GM18867 (cell line): ENCODE results near the gene BRF1.
"Not testable (repeated sequence)": the region's sequence is repeated elsewhere in the genome, so short reads cannot be mapped to it uniquely, and the experiment has no call there.

Source experiments
- ATAC-seq: cut with Tn5 transposase; IDR thresholded peaks from one replicate; pipeline ENCODE4 v1.9.1; 2021; ENCODE audit warnings: mild to moderate bottlenecking, moderate library complexity; ENCODE audit not compliant: unreplicated experiment

BRF1 gene

DNA sequence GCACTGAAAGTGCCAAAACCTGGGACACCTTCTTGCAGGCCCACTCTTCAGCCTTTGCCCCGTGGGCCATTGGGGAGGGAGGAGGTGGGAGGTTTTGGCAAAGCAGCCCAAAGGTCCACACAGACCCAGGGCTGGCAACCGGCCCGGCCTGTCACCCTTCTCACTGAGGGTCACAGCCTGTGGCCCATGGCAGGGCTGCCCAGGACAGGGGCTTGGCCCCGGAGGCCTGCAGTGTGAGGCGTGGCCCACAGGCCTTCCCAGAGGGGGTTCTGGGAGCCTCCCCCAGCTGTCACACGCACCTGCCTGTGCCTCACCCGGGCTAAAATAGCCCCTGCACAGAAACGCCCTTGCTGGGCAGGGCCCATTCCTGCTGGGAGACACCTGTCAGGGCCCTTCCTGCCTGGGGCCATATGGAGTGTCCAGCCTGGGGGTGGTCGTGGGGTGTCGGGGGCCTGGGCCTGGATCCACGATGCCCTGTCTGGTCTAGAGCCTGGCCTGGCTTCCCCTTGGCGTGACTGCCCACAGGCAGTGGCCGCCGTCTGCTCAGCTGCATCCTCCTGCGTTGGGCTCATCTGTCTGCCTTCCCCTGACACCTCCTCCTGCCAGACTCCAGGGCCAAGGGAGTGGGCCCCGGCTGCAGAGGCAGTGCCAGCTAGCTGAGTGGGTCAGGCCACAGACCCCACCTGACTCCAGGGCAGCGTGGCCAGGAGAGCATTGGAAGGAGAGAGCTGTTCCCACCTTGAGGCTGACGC, 33.0 kb upstream of the BRF1 start:
- ATAC-seq = no peak

DNA sequence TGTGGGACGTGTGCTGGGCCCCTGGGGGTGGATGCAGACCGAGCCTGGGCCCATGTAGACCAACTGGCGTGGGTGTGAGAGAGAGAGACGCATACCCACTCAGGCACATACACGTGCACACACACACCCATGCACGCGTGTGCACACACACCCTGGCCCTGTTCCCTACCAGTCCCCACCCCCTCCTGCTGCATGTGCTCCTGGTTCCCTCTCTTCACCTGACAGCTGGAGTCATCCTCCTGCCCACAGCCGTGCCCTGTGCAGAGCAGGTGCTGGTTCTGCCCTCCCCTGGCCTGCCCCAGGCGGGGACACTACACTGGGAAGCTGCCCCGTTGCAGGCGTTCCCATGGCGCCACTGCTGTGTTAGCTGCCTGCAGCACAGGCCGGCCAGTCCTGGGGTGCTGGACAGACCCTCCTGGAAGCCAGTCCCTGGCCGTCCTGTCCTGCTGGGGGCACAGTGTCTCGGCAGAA, 32.3 kb upstream of the BRF1 start:
- no peak for ATAC-seq

DNA sequence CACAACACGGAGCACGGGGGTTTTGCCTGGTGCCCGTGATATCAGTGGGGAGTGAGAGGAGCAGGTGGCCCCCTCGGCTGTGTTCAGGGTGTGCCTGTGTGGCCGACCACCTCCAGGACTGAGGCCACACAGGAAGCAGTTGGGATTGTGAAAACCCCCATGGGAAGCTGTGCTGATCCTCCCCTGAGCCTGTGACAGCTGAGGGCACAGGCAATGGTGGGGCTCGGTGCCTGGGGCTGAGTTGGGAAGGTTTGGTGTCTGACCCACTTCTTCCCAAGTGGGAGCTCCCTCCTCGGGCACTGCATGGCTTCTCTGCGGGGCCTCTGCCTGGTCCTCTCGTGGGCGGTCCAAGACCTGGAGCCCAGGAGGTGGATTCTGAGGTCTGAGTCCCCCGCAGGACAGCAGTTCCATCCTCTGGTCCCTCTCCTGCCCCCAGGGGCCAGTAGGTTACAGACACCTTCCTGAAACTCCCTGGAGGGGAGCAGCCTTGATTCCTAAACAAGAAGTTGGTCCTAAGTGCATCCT, 31.6 kb upstream of the BRF1 start:
- no peak for ATAC-seq

DNA sequence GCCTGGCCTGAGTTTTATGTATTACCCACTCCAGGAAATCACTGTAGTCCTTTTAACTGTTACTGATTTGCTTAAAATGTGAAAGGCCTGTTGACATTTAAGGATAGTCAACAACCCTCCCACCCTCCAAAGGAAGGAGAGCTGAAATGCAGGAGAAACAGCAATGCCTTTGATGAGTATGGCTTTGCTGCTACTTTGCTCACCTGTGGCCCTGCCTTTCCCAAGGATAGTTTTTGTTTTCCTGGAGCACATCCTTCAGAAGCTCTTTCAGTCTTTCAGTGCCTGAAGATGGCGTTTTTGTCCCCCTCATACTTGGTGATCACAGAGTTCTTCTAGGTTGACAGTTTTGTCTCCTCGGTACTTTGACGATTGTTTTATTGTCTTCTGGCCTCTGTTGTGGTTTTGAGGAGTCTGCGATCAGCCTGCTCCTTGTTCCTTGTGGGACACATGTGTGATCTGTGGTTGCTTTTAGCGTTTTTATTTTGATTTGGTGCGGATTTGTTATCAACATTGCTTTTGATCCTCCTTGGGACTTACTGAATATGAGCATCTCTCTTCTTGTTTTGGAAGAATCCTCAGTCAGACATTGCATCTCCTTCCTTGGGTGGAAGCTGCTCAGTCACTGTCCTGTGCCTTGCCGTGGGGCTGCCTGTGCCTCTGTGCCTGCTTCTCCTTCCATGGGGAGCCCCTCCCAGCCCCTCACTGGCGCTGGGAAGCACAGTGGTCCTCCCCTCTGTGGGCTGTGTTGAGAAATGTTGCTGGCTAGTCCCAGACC, 31.0 kb upstream of the BRF1 start:
- no peak for ATAC-seq

DNA sequence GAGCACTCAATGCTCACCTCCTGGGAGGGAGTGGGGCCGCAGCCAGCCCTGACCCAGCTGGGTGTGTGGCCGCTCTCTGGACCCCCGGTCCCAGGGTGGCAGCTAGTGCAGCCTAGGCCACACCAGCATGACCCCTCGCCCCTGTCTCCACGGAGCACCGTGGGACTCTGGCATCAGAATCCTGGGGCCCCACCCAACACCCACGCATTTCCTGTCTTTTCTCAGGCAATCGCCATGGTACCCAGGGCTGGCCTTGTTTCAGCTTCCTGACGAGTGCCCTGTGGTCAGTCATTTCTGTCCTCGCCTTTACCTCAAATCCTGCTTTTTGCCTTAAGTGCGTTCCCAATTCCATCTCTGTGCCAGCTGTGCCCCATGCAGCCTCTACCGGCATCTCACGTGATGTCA, 29.7 kb upstream of the BRF1 start:
- ATAC-seq = no peak

DNA sequence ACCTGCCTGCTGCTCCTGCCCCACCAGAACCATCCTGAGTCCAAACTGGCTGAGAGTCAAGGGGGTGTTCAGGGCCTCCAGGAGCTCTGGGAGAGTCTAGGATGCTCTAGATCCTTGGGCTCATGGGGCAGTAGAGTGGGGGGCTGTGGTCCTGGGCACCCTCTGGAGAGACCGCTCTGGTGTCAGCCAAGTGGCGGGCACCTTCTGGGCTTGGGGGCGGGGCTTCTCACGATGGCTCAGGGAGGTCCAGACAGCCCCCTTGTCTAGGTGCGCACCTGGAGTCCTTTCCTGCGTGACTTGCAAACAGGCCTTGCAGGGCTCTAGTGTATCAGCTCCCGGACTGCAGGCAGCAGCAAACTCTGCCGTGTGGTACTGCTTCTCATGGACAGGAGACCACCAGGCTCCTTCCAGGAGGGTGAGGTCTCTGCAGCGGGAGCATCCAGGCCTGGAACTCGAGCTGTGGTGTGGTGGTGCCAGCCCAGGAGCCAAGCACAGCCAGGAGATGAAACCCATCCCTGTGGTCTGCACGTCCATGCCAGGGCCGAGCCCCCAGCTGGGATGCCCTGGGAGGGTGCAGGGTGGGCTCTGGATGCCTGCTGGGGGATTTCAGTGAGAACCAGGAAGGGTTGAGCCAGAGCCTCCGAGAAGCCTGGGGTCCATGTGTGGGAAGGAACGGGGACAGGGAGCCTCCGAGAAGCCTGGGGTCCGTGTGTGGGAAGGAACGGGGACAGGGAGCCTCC, 28.8 kb upstream of the BRF1 start:
- ATAC-seq = no peak

DNA sequence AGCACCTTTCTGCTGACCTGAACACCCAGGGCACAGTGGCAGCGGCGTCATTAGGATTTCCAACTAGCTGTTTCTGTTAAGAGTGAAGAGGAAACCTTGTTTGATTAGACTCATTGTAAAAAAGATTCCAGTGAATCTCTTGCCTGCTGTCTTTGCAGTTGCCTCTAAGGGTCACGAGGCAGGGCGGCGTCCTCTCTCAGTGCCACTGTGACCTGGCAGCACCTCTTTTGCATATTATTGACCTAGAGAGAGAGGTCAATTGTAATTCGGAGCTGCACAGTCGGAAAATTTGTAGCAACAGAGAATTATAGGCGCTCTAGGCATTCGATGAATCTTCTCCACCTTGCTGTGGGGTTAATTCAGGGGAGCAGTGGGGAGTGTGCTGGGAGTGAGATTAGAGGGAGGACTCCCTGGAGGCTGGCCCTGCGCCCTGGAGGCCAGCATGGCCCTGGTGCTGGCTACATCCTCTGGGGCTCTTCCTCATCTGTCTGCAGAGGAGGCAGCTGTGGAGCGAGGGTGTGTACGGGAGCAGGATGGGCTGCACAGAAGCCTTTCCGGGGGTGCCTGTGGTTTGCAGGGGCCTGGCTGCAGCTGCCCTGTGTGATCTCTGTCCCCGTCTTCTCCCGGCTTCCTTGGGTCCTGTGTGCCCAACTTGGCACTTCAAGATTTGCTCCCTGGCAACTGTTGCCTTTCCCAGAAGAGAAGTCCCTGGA, 28.0 kb upstream of the BRF1 start:
- no peak for ATAC-seq

DNA sequence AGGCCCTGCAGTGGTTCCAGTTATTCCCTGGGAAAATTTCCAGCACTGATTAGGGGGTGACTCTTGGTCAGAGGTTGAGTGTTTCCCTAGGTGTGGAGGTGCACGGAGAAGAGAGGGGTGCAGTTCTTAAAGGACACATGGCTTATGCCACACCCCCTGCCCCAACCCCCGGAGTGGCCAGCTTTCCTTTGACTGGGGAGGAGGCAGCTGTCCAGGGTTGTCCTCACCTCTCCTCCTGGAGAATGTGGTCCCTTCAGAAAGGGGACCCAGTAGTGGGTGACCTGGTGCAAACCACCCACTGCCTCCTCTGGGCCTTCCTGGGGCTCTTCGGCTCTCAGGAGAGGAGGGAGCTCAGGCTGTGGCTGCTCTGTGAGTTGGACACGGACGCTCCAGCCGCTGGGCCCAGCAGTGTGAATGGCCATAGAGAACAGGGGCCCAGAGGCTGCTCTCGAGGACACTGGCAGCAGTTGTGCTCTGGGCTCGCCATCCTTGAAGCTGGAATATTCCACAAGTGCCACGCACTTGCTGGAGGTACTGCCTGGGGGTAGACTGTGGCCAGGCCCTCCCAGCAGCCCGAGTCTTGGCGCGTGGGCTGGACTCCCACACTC, 27.4 kb upstream of the BRF1 start:
- ATAC-seq = no peak

DNA sequence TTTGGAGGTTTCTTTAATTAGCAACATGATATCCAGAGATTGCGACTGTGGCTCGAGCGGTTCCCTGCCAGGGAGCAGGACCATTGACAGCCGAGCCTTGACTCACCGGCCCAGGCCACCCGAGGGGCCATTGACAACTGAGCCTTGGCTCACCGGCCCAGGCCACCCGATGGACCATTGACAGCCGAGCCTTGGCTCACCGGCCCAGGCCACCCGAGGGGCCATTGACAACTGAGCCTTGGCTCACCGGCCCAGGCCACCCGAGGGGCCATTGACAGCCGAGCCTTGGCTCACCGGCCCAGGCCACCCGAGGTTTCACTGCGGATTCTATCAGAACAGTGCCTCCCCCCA, 26.9 kb upstream of the BRF1 start:
- not testable (repeated sequence) for ATAC-seq

DNA sequence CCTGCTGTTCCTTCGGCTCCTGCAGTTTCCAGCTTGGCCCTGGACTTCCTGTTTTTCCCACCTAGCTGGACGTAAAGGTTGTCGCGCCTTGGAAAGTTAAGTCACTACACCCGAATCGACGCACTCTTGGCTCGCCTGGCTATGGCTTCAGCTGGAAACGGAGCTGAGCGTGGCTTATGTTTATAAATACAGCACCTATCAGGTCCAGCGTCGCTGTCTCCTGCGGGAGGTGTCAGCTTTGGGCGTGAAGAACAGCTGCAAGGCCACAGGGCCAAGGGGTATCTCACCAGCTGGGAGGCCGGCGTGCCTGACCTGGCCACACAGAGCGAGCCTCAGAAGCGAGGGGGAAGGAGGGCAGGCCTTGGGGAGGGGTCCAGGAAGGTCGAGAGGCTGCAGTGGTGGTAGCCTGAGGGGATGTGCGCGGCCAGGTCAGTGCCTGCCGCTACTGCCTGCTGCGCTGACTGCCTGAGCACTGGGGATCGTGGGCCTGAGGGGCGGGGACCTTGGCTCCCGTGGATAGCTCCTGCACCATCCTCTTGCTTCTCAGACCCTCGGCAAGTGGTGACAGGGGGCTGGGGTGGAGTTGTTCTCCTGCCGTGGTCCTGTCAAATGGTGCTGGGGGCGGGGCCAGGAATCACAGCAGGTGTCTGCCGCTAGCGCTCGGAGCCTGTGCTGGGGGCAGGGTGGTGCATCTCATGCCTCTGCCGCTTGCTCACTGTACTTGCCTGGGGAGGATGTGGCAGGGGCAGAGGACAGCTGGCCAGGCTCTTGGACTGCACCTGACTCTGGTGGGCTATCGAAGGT, 26.3 kb upstream of the BRF1 start:
- ATAC-seq = no peak

DNA sequence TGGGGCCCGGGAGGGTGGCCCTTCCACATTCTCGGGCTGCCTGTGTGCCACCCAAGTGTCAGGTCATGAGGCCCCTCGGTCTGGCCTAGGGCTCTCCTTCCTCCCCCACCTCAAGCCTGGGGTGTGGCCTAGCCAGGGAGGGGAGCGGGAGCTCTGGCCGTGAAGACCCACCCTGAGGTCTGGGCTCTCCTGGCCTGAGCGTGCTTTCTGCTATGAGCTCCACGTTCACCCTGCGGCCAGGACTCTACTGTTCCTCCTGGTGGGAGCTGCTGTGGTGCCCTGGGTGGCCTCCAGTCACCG, 25.7 kb upstream of the BRF1 start:
- ATAC-seq = no peak

DNA sequence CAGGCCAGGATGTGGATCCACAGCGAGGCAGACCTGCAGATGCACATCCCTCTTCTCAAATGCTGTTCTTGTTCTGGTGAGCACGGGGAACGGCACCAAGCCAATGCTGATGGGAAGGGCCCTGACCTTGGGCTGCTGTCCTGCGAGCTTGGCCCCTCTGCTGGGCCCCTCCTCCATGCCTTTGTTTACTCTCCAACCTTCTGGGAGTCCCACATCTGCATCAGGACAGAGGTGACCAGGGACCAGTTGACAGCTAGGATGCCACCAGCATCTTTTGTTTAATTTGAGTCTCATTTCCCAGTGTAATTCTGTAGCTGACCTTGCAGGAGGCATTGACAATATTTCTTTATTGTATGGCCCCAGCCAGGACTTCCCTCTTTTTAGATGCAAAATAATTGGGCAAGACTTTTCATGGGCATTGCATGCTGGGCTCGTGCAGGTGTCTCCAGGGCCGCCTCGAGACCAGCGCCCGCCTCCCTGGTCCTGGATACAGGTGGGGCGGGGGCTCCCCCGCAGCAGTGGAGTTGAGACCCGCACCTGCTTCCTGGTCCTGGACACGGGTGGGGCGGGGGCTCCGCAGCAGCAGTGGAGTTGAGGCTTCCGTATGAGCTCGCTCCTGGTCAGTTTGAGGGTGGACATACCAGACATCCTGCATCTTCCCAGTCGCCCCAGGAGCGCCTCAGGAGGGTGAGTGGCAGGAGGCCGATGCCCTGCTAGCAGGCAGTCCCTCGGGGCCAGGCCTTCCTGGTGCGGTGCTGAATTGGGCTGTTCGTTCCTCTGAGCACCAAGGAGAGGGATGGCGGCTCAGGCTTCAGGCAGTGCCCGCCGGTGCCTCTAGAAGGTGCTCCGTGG, 25.1 kb upstream of the BRF1 start:
- no peak for ATAC-seq

DNA sequence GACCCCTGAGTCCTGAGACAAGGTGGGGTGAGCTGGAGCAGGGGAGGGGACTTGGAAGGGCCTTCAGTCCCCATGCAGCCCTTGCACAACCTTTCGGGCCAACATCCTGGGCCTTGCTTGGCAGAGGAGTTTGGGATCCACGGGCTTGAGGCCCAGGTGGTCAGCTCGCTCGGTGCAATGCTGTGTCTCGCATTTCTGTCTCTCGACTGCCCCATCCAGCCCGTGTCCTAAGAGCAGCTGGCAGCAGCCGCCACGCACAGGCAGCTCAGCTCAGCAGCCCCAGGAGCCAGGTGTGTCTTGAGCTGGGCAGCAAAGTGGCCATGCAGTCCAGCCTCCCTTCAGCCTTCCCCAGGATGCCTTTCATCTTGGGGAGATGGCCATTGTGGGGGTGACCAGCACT, 24.5 kb upstream of the BRF1 start:
- ATAC-seq = no peak

DNA sequence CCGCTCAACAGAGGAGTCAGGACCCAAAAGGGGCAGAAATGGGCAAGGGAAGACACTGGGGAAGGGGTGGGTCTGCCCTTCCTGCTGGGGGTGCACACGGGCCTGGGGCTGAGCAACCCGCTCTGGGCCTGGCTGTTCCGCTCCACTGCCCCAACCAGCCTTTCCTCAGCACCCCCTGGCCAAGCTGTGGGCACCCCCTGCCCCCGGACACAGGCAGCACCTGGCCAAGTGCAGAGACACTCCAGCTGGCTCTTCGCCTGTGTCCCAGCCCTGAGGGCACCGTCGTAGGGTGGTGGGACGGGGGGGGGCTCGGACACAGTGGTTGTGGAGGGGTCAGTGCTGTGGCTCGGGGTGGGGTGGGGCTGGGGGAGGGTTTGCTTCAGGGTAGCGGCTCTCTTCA, 24.1 kb upstream of the BRF1 start:
- no peak for ATAC-seq

DNA sequence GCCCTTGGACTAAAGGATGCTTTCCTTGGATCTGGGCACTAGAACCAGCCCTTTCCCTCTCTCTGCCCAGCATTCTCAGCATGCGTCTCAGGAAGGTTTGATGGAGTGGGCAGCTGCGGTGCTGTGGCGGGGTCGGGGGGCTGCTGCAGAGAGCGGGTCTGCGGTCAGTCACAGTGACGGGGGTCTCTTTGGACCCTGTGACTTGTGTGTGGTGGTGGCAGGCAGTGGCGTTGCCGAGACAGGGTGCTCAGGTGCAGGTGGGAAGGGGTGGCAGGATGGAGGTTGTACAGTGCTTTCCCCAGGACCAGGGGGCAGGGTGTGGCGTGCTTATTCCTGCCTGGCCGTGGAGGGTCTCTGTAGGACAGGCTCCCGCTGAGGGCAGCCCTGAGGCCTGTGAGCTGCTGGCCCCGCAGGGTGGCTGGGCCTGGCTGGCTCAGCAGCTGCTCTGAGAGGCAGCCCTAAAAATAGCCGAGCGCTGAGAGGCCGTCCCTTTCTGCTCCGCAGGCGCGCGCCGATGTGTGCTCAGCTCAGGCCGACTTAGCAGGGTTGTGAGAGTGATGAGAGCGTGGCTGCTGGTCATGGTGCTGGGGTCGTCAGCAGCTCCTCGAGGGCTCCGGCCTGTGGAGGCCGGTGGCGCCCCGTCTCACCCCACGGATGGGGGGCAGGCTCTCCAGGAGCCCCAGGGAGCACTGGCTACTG, 23.4 kb upstream of the BRF1 start:
- no peak for ATAC-seq

DNA sequence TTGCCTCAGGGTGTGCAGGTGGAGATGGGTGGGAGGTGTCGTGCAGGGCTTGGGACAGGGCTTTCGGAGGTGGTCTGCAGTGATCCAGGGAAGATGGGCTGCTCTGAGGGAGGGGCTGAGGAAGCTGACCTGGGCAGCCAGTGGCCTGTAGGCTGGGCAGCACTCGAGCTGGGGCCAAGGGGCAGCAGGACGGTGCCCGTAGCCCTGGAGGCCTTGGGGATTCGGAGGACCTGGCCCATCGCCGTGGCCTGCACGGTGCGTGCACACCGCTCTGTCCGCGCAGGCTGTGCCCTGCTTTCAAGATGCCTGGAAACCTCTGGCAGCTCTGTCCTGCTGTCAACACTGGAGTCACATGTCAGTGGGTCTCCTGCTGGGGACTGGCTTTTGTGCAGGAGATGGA, 22.9 kb upstream of the BRF1 start:
- ATAC-seq = no peak

DNA sequence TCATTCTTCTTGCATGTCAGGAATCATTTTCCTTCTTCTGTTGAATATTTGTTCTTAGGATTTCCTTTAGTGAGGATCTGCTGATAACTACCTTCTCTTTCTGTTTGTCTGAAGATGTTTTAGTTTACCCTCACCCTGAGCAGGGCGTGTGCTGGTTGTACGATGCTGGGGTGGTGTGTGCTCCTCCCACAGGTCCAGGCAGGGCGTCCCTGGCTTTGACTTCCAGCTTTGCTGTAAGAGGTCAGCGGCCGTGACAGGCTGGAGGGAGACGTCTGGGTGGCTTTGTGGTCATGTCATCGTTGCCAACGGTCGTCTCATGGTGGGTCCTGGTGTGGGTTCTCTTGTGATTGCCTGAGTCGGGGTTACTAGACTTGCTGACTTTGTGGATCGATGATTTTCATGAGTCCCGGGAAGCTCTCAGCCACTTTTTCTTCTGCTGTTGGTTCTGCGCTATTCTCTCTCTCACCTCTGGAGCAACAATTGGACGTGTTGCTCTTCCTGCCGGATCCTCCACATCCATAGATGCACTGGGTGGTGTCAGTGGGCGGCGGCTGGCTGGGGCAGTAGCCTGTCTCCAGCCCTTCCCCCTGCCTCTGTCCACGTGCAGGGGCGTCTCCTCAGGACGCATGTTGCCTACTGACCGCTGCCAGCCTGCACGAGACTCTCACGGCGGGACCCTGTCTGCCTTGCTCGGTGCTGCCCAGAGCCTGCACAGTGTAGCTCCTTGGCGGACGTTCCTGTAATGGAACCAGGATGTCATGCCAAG, 22.2 kb upstream of the BRF1 start:
- no peak for ATAC-seq

DNA sequence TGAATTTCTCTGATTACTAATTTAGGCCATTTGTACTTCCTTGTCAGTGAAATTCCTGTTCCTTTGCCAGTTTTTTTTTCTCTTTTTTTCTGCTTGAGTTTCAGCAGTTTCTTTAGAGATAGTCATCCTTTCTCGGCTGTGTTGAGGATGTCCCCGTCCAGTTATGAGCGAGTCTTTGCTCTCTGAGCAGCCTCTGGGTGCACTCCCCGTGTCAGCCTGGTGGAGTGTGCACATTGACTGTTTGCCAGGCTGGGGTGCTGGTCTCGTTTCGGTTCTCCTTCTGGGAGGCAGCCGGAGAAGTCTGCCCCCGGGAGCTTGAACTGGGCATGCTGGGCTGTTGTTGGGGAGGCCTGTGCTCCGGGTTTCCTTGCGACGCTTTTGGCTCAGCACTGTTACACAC, 16.7 kb upstream of the BRF1 start:
- no peak for ATAC-seq
